LoVo (cell line): Measurements from ENCODE around the gene AP1S1.
"Not testable (repeated sequence)": the region's sequence is repeated elsewhere in the genome, so short reads cannot be mapped to it uniquely, and the experiment has no call there.

Source experiments
- DNase-seq: peaks from one replicate; pipeline ENCODE4 v3.0.0-alpha.2; 2016; ENCODE audit warnings: low spot score

Gene AP1S1

GRCh38 chr7:101201695-101202602 lies 47.7 kb downstream of the AP1S1 start:
- no peak for DNase-seq

GRCh38 chr7:101202603-101202918 lies 48.3 kb downstream of the AP1S1 start:
- DNase-seq = no peak

- not testable (repeated sequence) for DNase-seq
These were observed 49.8 kb downstream of the AP1S1 start for GRCh38 chr7:101203740-101204738.

GRCh38 chr7:101205901-101206664 lies 51.8 kb downstream of the AP1S1 start:
- DNase-seq = no peak

- DNase-seq = no peak
These were observed 52.4 kb downstream of the AP1S1 start for GRCh38 chr7:101206665-101207042.

- DNase-seq = no peak
These were observed 53.2 kb downstream of the AP1S1 start for GRCh38 chr7:101207459-101207858.

- no peak for DNase-seq
These were observed 54.5 kb downstream of the AP1S1 start for GRCh38 chr7:101208794-101209193.

GRCh38 chr7:101210143-101210542 lies 55.9 kb downstream of the AP1S1 start:
- DNase-seq = no peak
